Activated naive CD4-positive, alpha-beta T cell treated with anti-CD3 and anti-CD28 coated beads, Interleukin-2, amount 50 U/mL, for 72 hours (primary cell): ENCODE data around the gene KLF2. TPM values are rescaled to one million over a fixed set of nuclear protein-coding genes. Genes with fewer than 3 reads are reported as not detected.
A peak's percentile ranks its signal among the peaks of the same experiment; 100 is the strongest.
"Not testable (repeated sequence)": the region's sequence is repeated elsewhere in the genome, so short reads cannot be mapped to it uniquely, and the experiment has no call there.

Experiments used
- ATAC-seq, 2 donors: fragments of 150-1000 bp; cut with Tn5 transposase; 2 replicates each; pipeline ENCODE4 v1.10.0; 2021; ENCODE audit warnings: mild to moderate bottlenecking in 2 of 2, moderate library complexity in 2 of 2
- DNase-seq, 2 donors: peaks; one replicate each; pipeline ENCODE4 v3.0.0; 2021 to 2022; ENCODE audit warnings: low spot score in 2 of 2
- H3K27ac Mint-ChIP-seq, 2 donors: one replicate each; pipeline ENCODE4 v1.8.0; 2022; ENCODE audit warnings: mild to moderate bottlenecking in 2 of 2, mixed read lengths in 2 of 2
- H3K36me3 Mint-ChIP-seq, 2 donors: one replicate each; pipeline ENCODE4 v1.8.0; 2022; ENCODE audit warnings: mixed read lengths in 2 of 2
- H3K9me3 Mint-ChIP-seq, 2 donors: one replicate each; pipeline ENCODE4 v1.8.0; 2022; ENCODE audit warnings: mixed read lengths in 2 of 2
- total RNA-seq, 2 donors: library from RNA; stranded (reverse); gene quantifications; one replicate each; pipeline ENCODE4 v1.2.3, GENCODE V29; 2022

Gene KLF2
- total RNA-seq, result under 1 TPM; 0.56 to 0.57 TPM

DNA sequence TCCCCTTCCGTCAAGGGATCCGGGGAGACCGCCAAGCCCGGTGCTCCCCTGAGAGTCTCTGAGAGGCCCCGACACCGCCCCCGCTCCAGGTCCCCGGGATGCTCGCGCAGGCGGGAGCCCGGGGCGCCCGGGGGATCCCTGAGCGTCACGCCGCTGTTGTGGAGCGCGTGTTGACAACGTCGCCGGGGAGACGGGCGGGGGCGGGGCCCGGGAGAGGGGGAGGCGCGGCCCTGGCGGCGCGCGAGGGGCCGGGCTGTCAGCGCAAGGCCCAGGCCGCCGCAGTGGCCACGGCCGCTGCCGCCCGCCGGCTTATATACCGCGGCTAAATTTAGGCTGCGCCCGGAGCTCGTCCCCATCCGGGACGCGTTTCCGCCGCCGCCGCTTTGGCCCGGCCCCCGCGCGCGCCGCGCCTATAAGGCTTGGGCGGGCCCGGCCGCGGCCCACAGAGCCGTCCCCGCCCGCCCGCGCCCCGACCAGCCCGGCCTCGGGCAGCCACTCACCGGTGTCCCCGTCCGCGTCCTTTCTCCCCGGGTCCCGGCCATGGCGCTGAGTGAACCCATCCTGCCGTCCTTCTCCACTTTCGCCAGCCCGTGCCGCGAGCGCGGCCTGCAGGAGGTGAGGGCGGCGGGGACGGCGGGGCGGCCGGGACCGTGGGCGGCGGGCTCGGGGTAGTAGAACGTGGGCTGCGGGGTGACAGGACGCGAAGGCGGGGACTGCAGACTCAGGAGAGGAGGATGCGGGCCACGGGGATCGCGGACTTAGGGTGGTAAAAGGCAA, at the start of gene KLF2:
Gene KLF2, plus strand, starts transcription at position 443 of the 777 bp plus-strand sequence. Its CDS starts 98 bp downstream, at position 541.
- H3K36me3 Mint-ChIP-seq, result no peaks in the 10 kb centered on the region
- peak; percentile 76 to 81 for ATAC-seq
- no peaks in the 10 kb centered on the region for H3K9me3 Mint-ChIP-seq
- H3K27ac Mint-ChIP-seq, result peak within 1 kb of the TSS in 1 of 2 donors; percentile 75
- DNase-seq, result peak; percentile 67 to 84

DNA sequence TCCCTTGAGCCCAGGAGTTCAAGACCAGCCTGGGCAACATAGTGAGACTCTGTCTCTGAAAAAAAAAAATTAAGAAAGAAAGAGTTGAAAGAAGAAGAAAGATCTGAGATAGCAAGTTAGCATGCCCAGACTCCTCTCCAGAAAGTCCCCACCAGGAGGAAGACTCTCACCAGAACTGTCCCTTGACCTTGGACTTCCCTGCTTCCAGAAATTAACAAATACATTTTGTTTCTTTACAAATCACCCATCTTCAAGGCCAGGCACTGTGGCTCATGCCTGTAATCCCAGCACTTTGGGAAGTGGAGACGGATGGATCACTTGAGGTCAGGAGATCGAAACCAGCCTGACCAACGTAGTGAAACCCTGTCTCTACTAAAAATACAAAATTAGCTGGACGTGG, 44.3 kb upstream of the KLF2 start:
- H3K36me3 Mint-ChIP-seq, result no peaks in the 10 kb centered on the region

DNA sequence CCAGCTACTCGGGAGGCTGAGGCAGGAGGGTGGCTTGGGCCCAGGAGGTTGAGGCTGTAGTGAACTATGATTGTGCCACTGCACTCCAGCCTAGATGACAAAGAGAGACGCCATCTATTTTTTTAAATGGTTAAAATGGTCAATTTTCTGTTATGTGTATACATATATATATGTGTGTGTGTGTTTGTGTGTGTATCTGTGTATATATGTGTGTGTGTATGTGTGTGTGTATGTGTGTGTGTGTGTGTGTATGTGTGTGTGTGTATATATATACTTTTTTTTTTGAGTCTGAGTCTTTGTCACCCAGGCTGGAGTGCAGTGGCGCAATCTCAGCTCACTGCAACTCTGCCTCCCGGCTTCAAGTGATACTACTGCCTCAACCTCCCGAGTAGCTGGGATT, 42.9 kb upstream of the KLF2 start:
- no peaks in the 10 kb centered on the region for H3K36me3 Mint-ChIP-seq
- ATAC-seq (no peak), DNase-seq (no peak)
- H3K27ac Mint-ChIP-seq, result no peak overlapping the region
- H3K9me3 Mint-ChIP-seq, result no peaks in the 10 kb centered on the region

More for the DNA sequence above, 44.3 kb upstream of the KLF2 start:
- DNase-seq (no peak), ATAC-seq (no peak)
- no peaks in the 10 kb centered on the region for H3K9me3 Mint-ChIP-seq
- H3K27ac Mint-ChIP-seq, result no peak overlapping the region

DNA sequence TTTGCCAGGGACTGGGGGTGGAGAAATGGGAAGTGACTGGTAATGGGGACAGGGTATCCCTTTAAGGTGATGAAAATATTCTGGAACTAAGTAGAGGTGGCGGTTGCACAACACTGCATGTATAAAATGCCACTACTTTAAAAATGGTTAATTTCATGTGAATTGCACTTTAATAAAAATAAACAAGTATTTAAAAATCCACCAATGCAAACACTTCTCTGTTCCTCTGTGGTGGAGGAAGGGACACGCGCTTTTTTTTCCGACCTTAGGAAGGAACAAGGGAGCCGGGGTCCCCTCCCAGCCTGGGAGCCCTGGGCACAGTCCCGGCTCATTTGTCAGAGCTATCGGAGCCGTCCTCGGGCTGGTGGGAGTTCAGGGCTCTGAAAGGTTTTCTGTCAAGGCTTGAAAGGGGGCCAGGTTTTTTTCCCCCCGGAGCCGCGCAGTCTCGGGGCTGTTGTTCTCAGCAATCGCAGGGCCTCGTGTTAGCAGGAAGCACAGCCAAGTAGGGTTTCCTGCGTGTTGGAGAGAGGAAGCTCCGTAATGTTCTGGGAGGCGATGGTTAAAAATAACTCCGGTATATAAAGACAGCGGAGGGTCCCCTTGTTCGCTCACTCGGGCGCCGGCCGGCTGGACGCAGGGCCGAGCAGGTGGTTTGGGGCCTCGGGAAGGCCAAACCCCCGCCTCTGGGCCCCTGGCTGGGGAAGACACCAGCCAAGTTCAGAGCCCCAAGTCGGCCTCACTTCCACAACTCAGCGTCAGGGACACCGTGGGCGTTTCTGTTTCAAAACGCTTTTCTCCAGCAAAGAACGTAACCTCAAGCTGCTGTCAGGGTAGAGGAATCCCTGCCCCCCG, 41.2 kb upstream of the KLF2 start:
- Mint-ChIP-seq H3K27ac (peak overlapping the region; percentile 30 to 82), H3K36me3 (no peaks in the 10 kb centered on the region), H3K9me3 (no peaks in the 10 kb centered on the region)
- DNase-seq, result peak; percentile 62
- peak; percentile 82 to 93 for ATAC-seq

DNA sequence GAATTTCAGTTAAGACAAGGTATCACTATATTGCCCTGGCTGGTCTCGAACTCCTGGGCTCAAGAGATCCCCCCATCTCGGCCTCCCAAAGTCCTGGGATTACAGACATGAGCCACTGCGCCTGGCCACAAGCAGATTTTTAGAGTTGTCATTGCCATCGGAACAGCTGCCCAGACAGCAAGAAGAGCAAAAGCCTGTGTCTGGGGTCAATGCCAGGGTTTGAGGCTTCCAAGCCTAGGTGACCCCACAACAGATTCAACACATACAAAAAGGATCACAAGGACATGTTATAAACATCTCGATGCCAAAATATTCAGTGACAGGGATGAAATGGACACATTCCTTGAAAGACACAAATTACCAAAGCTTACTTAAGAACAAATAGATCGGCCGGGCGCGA, 40.1 kb upstream of the KLF2 start:
- H3K27ac Mint-ChIP-seq, result no peak overlapping the region
- no peaks in the 10 kb centered on the region for H3K36me3 Mint-ChIP-seq
- ATAC-seq (no peak), DNase-seq (no peak)
- H3K9me3 Mint-ChIP-seq, result no peaks in the 10 kb centered on the region

DNA sequence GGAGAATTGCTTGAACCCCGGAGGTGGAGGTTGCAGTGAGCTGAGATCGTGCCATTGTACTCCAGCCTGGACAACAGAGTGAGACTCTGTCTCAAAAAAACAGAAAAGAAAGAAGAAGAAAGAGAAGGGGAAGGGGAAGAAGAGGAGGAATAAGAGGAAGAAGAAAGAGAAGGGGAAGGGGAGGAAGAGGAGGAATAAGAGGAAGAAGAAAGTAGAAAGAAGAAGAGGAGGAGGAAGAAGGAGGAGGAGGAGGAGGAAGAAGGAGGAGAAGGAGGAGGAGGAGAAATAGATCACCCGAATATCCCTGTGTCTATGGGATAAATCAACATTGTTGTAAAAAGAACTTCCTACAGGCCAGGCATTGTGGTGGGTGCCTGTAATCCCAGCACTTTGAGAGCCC, 39.5 kb upstream of the KLF2 start:
- not testable (repeated sequence) for H3K9me3 Mint-ChIP-seq, DNase-seq, H3K36me3 Mint-ChIP-seq, ATAC-seq, H3K27ac Mint-ChIP-seq

GRCh38 chr19:16285769-16286498, 38.7 kb upstream of the KLF2 start:
- no peaks in the 10 kb centered on the region for H3K36me3 Mint-ChIP-seq
- H3K9me3 Mint-ChIP-seq, result no peaks in the 10 kb centered on the region
- DNase-seq (no peak), ATAC-seq (peak in 1 of 2 donors; percentile 52)
- peak overlapping the region in 1 of 2 donors; percentile 4 for H3K27ac Mint-ChIP-seq

- Mint-ChIP-seq H3K27ac (no peak overlapping the region), H3K9me3 (no peaks in the 10 kb centered on the region), H3K36me3 (no peaks in the 10 kb centered on the region)
- ATAC-seq (no peak), DNase-seq (no peak)
Observed at GRCh38 chr19:16288544-16288943, 36.1 kb upstream of the KLF2 start.

- Mint-ChIP-seq H3K27ac (no peak overlapping the region), H3K9me3 (no peaks in the 10 kb centered on the region), H3K36me3 (no peaks in the 10 kb centered on the region)
- ATAC-seq (no peak), DNase-seq (no peak)
Observed at GRCh38 chr19:16289594-16289993, 35.0 kb upstream of the KLF2 start.

GRCh38 chr19:16290692-16291091, 33.9 kb upstream of the KLF2 start:
- DNase-seq, result no peak
- ATAC-seq, result no peak
- no peak overlapping the region for H3K27ac Mint-ChIP-seq
- H3K36me3 Mint-ChIP-seq, result no peaks in the 10 kb centered on the region
- H3K9me3 Mint-ChIP-seq, result no peaks in the 10 kb centered on the region

- no peak for DNase-seq
- H3K36me3 Mint-ChIP-seq, result no peaks in the 10 kb centered on the region
- H3K27ac Mint-ChIP-seq, result no peak overlapping the region
- no peak for ATAC-seq
- H3K9me3 Mint-ChIP-seq, result no peaks in the 10 kb centered on the region
Observed at GRCh38 chr19:16293118-16294091, 31.2 kb upstream of the KLF2 start.

GRCh38 chr19:16295057-16295456, 29.6 kb upstream of the KLF2 start:
- Mint-ChIP-seq H3K36me3 (no peaks in the 10 kb centered on the region), H3K9me3 (no peaks in the 10 kb centered on the region), H3K27ac (no peak overlapping the region)
- ATAC-seq, result no peak
- DNase-seq, result no peak

DNA sequence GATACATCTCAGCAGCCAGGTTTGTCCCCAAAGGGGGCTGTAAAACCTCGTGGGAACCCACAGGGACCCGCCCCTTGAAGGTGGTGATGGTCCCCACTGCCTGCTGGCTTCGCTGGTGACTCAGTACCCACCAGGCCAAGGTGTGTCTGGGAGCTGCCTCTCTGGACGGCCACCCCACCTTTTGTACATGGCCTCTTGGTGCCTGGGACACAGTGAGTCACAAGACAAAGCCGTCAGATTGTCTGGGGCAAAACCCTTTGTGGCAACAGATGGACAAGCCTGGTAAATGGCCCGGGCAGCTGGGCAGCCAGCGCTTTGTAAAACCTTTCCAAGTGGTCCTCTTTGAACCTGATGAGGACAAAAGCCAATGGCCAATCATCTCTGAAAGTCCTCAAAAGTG, 27.9 kb upstream of the KLF2 start:
- no peaks in the 10 kb centered on the region for H3K9me3 Mint-ChIP-seq
- no peak for ATAC-seq

GRCh38 chr19:16297575-16298178, 26.9 kb upstream of the KLF2 start:
- no peaks in the 10 kb centered on the region for H3K36me3 Mint-ChIP-seq
- H3K9me3 Mint-ChIP-seq, result no peaks in the 10 kb centered on the region
- DNase-seq (no peak), ATAC-seq (no peak)
- no peak overlapping the region for H3K27ac Mint-ChIP-seq

More for the DNA sequence above, 27.9 kb upstream of the KLF2 start:
- no peaks in the 10 kb centered on the region for H3K36me3 Mint-ChIP-seq
- no peak overlapping the region for H3K27ac Mint-ChIP-seq
- DNase-seq, result no peak

DNA sequence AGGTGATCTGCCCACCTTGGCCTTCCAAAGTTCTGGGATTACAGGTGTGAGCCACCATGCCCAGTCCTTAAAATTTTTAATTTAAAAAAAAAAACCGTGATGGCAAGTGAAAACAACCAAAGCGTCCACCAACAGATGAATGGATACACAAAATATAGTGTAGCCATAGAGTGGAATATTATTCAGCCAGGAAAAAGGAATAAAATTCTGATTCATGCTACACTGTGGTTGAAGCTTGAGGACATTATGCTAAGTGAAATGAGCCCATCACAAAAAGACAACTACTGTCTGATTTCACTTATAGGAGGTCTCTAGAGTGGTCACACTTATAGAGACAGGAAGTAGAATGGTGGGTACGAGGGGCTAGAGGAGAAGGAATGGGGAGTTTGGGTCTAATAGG, 26.3 kb upstream of the KLF2 start:
- DNase-seq (no peak), ATAC-seq (no peak)
- Mint-ChIP-seq H3K27ac (no peak overlapping the region), H3K9me3 (no peaks in the 10 kb centered on the region), H3K36me3 (no peaks in the 10 kb centered on the region)
